Omental fat pad (tissue), 4 donors: ENCODE data around the gene QRICH1. TPM values are rescaled to one million over a fixed set of nuclear protein-coding genes. Genes with fewer than 3 reads are reported as not detected.

Experiments used
- ATAC-seq: fragments of 150-250 bp; one replicate; pipeline ENCODE4 v1.9.1; 2016; ENCODE audit warnings: mild to moderate bottlenecking, moderate library complexity; ENCODE audit not compliant: low FRiP score
- DNase-seq: peaks from one replicate; pipeline ENCODE4 v3.0.0-alpha.2; 2019; ENCODE audit warnings: low spot score
- total RNA-seq, 4 donors: library from RNA; depleted of rRNA; stranded (reverse); fragments of >200 nt; gene quantifications; one replicate each; pipeline ENCODE4 v1.1.0, GENCODE V29; 2016
- TF ChIP-seq, protein P1 (sequence below), 3 donors: fragments of 450-650 bp; IDR thresholded peaks; one replicate each; pipeline ENCODE4 v1.5.1; 2016 to 2017; ENCODE audit warnings: antibody characterized with exemption in 3 of 3, mild to moderate bottlenecking in 3 of 3, moderate library complexity in 2 of 3

The QRICH1 gene
- 10 to 100 TPM; 53.2 to 71.2 (median 61.9) TPM for total RNA-seq

GRCh38 chr3:49093853-49094767 lies at the start of gene QRICH1:
QRICH1 (minus strand) TSS chr3:49094071; CDS start chr3:49077017, 17,054 bp downstream.
- DNase-seq = peak; percentile 94
- TF ChIP-seq, protein P1, sequence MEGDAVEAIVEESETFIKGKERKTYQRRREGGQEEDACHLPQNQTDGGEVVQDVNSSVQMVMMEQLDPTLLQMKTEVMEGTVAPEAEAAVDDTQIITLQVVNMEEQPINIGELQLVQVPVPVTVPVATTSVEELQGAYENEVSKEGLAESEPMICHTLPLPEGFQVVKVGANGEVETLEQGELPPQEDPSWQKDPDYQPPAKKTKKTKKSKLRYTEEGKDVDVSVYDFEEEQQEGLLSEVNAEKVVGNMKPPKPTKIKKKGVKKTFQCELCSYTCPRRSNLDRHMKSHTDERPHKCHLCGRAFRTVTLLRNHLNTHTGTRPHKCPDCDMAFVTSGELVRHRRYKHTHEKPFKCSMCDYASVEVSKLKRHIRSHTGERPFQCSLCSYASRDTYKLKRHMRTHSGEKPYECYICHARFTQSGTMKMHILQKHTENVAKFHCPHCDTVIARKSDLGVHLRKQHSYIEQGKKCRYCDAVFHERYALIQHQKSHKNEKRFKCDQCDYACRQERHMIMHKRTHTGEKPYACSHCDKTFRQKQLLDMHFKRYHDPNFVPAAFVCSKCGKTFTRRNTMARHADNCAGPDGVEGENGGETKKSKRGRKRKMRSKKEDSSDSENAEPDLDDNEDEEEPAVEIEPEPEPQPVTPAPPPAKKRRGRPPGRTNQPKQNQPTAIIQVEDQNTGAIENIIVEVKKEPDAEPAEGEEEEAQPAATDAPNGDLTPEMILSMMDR (IDR thresholded peaks at IDR 0.05) = peak in 1 of 3 donors; percentile 20
- ATAC-seq = peak; percentile 93

DNA sequence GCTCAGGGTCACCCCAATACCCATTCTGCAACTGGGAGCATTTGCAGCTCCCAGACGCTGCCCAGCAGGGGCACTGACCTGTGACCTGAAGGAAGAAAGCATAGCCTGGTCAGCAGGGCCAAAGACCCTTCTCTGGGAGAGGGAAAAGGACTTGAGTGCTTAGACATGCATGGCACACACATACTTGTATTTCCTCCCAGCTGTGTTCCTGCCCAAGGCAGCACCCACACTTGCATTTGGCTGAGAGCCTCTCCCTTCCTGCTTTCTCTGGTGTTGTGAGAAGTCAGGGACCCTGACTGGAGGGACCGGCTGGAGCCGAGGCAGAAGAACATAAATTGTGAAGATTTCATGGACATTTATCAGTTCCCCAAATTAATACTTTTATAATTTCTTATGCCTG lies 46.2 kb upstream of the QRICH1 start:
- DNase-seq = no peak
- TF ChIP-seq, protein P1 (IDR thresholded peaks at IDR 0.05) = no peak
- ATAC-seq = no peak

DNA sequence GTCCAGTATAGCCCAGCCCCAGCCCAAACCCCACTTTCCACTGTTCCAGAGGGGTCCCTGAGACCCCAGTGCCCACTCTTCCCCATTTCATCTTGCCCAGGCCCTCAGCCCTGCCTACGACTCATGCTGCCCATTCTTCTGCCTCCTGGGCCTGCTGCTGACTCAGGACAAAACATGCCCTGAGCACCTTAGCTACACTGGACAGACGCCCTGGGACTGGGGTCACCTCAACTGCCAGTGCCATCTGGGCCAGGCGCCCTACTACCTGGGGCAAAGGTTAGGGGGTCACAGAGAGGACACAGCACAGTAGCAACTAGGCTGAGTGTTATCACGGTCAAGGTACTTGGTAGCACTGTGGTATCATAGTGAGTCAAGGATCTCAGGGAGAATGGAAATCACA lies 41.6 kb upstream of the QRICH1 start:
- ATAC-seq = no peak
- TF ChIP-seq, protein P1 (IDR thresholded peaks at IDR 0.05) = no peak
- DNase-seq = no peak

- ATAC-seq (no peak), DNase-seq (no peak)
- TF ChIP-seq, protein P1 (IDR thresholded peaks at IDR 0.05) = no peak
These were observed 40.8 kb upstream of the QRICH1 start for GRCh38 chr3:49134471-49135265.

- peak; percentile 85 for ATAC-seq
- peak; percentile 59 for DNase-seq
- TF ChIP-seq, protein P1 (IDR thresholded peaks at IDR 0.05) = no peak
These were observed 39.5 kb upstream of the QRICH1 start for GRCh38 chr3:49133226-49133951.

GRCh38 chr3:49132437-49133225 lies 38.8 kb upstream of the QRICH1 start, which contains the start of gene LAMB2:
LAMB2 (minus strand) TSS chr3:49133050; CDS start chr3:49132867, 183 bp downstream.
- DNase-seq = peak; percentile 54
- peak; percentile 74 for ATAC-seq
- TF ChIP-seq, protein P1 (IDR thresholded peaks at IDR 0.05) = no peak
